Smooth muscle cell (in vitro differentiated cells): ENCODE measurements around the gene NCLN. TPM values are rescaled to one million over a fixed set of nuclear protein-coding genes. Genes with fewer than 3 reads are reported as not detected.
A peak's percentile ranks its signal among the peaks of the same experiment; 100 is the strongest.

Experiments
- DNase-seq: peaks from one replicate; lab custom pipeline; 2025; ENCODE audit not compliant: unreplicated experiment; lab: John Stamatoyannopoulos, UW
- H2AFZ ChIP-seq: fragments of 200-600 bp; sonication (generic); 2 replicates; pipeline ENCODE4 v1.6.0; 2016; ENCODE audit warnings: antibody characterized with exemption, low read depth, mild to moderate bottlenecking
- H3F3A ChIP-seq: fragments of 200-600 bp; sonication (generic); 2 replicates; pipeline ENCODE4 v1.6.0; 2017; ENCODE audit warnings: antibody characterized with exemption, low read depth
- H3K27ac ChIP-seq: fragments of 200-600 bp; sonication (generic); 2 replicates; pipeline ENCODE4 v1.5.1; 2016; ENCODE audit warnings: low read depth, mild to moderate bottlenecking
- H3K27me3 ChIP-seq: fragments of 200-600 bp; sonication (generic); 2 replicates; pipeline ENCODE4 v1.6.1; 2016; ENCODE audit warnings: low read depth, mild to moderate bottlenecking
- H3K36me3 ChIP-seq: fragments of 200-600 bp; sonication (generic); 2 replicates; pipeline ENCODE4 v1.5.1; 2016; ENCODE audit warnings: low read depth
- H3K4me1 ChIP-seq: fragments of 200-600 bp; sonication (generic); 2 replicates; pipeline ENCODE4 v1.5.1; 2016; ENCODE audit warnings: low read depth
- H3K4me2 ChIP-seq: fragments of 200-600 bp; sonication (generic); 2 replicates; pipeline ENCODE4 v1.6.0; 2016; ENCODE audit warnings: mild to moderate bottlenecking
- H3K4me3 ChIP-seq: fragments of 200-600 bp; sonication (generic); 2 replicates; pipeline ENCODE4 v1.5.1; 2016; ENCODE audit warnings: mild to moderate bottlenecking
- H3K79me2 ChIP-seq: fragments of 200-600 bp; sonication (generic); 2 replicates; pipeline ENCODE4 v1.6.0; 2016; ENCODE audit warnings: low read depth, mild to moderate bottlenecking
- H3K9ac ChIP-seq: fragments of 200-600 bp; sonication (generic); 2 replicates; pipeline ENCODE4 v1.6.0; 2016; ENCODE audit warnings: low read depth
- H3K9me3 ChIP-seq: fragments of 200-600 bp; sonication (generic); replicated peaks from 2 replicates; pipeline ENCODE4 v1.5.1; 2016; ENCODE audit warnings: low read depth
- H4K20me1 ChIP-seq: fragments of 200-600 bp; sonication (generic); 2 replicates; pipeline ENCODE4 v1.6.0; 2016; ENCODE audit warnings: low read depth
- WGBS: methylation state at CpG from one replicate; pipeline ENCODE4 v1.1.7; 2016; ENCODE audit warnings: low lambda C conversion rate; 5-methylcytosine and 5-hydroxymethylcytosine counted together
- polyA plus RNA-seq: library from polyadenylated mRNA; unstranded; fragments of >200 nt; fragmentation: Nextera tagmentation; extraction: Ambion mirVana; gene quantifications from 2 replicates; pipeline ENCODE4 v1.2.1, GENCODE V29; 2016
- total RNA-seq: library from RNA; depleted of rRNA; stranded (reverse); fragments of >200 nt; gene quantifications from 2 replicates; pipeline ENCODE4 v1.2.3, GENCODE V29; 2014
- TF ChIP-seq, protein P1 (sequence below): fragments of 200-600 bp; sonication (generic); IDR thresholded peaks from 2 replicates; pipeline ENCODE4 v1.5.1; 2017; ENCODE audit warnings: borderline replicate concordance, mild to moderate bottlenecking, antibody characterized with exemption; ENCODE audit not compliant: insufficient read depth, poor library complexity, severe bottlenecking

Gene NCLN
- total and polyA plus RNA-seq, 2 experiments from 2014 or later: 44.5 to 97.4 TPM

DNA sequence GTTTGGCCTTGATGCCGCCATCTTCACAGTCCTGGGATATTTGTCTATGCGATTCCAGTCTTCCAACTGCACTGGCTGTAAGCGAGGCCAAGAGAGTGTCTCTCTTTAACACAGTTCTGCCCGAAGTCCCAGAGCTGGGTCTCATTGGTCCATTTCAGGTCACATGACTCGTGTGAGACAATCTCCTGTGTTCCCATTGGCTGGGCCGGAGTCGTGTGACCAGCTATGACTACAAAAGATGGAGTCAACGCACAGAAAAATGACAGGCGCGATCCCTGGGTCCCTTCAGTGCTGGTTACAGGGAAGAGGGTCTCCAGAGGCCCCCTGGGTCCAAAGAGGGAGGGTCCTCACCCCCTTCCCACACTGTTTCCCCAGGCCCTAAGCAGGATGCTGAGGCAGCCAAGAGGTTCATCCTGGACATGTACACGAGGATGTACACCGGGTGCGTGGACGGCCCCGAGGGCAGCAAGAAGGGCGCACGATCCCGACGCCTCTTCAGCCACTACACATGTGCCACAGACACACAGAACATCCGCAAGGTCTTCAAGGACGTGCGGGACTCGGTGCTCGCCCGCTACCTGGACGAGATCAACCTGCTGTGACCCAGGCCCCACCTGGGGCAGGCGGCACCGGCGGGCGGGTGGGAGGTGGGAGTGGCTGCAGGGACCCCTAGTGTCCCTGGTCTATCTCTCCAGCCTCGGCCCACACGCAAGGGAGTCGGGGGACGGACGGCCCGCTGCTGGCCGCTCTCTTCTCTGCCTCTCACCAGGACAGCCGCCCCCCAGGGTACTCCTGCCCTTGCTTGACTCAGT, 23.1 kb upstream of the NCLN start:
- Histone ChIP-seq H3K36me3 (no peaks in the 10 kb centered on the region), H2AFZ (no peak overlapping the region), H3K4me3 (no peak overlapping the region), H3K79me2 (no peaks in the 10 kb centered on the region), H3K27ac (no peak overlapping the region), H3F3A (no peaks in the 10 kb centered on the region), H3K9ac (no peak overlapping the region), H3K9me3 (no peaks in the 10 kb centered on the region), H4K20me1 (no peaks in the 10 kb centered on the region), H3K4me2 (no peak overlapping the region), H3K27me3 (no peaks in the 10 kb centered on the region), H3K4me1 (no peaks in the 10 kb centered on the region)
- TF ChIP-seq, protein P1, sequence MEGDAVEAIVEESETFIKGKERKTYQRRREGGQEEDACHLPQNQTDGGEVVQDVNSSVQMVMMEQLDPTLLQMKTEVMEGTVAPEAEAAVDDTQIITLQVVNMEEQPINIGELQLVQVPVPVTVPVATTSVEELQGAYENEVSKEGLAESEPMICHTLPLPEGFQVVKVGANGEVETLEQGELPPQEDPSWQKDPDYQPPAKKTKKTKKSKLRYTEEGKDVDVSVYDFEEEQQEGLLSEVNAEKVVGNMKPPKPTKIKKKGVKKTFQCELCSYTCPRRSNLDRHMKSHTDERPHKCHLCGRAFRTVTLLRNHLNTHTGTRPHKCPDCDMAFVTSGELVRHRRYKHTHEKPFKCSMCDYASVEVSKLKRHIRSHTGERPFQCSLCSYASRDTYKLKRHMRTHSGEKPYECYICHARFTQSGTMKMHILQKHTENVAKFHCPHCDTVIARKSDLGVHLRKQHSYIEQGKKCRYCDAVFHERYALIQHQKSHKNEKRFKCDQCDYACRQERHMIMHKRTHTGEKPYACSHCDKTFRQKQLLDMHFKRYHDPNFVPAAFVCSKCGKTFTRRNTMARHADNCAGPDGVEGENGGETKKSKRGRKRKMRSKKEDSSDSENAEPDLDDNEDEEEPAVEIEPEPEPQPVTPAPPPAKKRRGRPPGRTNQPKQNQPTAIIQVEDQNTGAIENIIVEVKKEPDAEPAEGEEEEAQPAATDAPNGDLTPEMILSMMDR: no peak
- DNase-seq: no peak
- 78% methylated on average over 33 of the region's 38 CpGs for WGBS

DNA sequence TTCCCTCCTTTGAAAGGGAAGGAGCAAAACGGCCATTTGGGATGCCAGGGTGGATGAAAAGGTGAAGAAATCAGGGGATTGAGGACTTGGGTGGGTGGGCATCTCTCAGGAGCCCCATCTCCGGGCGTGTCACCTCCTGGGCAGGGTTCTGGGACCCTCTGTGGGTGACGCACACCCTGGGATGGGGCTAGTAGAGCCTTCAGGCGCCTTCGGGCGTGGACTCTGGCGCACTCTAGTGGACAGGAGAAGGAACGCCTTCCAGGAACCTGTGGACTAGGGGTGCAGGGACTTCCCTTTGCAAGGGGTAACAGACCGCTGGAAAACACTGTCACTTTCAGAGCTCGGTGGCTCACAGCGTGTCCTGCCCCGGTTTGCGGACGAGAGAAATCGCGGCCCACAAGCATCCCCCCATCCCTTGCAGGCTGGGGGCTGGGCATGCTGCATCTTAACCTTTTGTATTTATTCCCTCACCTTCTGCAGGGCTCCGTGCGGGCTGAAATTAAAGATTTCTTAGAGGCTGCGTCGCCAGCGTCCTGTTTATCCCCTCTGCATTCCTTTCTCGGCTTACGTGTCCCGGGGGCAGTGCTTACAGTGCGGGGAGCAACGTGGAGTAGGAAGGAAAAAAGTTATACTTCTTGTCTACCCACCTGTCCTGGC, 22.4 kb upstream of the NCLN start:
- no peak overlapping the region for H2AFZ ChIP-seq
- H3K9me3 ChIP-seq: no peaks in the 10 kb centered on the region
- 8% methylated on average over 27 of the region's 27 CpGs for WGBS
- H3K36me3 ChIP-seq: no peaks in the 10 kb centered on the region
- H4K20me1 ChIP-seq: no peaks in the 10 kb centered on the region
- no peaks in the 10 kb centered on the region for H3K27me3 ChIP-seq
- H3F3A ChIP-seq: no peaks in the 10 kb centered on the region
- no peak overlapping the region for H3K9ac ChIP-seq
- H3K4me3 ChIP-seq: no peak overlapping the region
- peak; percentile 8 for DNase-seq
- H3K79me2 ChIP-seq: no peaks in the 10 kb centered on the region
- H3K4me2 ChIP-seq: no peak overlapping the region
- no peak overlapping the region for H3K27ac ChIP-seq
- TF ChIP-seq, protein P1: peak; percentile 89
- H3K4me1 ChIP-seq: no peaks in the 10 kb centered on the region

DNA sequence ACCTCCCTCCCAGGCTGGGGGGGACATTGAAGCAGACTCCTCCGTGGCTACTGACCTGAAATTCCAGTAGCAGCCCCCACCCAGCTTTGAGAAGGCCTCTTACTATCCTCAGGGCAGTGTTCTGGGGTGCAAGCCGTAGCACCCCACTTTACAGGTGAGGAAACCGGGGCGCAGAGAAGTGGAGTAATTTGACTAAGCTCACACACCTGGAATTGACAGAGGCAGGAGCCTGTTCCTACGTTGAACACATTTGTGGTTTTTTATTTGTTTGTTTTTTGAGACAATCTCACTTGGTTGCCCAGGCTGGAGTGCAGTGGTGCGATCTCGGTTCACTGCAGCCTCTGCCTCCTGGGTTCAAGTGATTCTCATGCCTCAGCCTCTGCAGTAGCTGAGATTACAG, 21.8 kb upstream of the NCLN start:
- Histone ChIP-seq H3F3A (no peaks in the 10 kb centered on the region), H2AFZ (no peak overlapping the region), H3K4me3 (no peak overlapping the region), H3K4me1 (no peaks in the 10 kb centered on the region), H4K20me1 (no peaks in the 10 kb centered on the region), H3K36me3 (no peaks in the 10 kb centered on the region), H3K79me2 (no peaks in the 10 kb centered on the region), H3K27ac (no peak overlapping the region), H3K9ac (no peak overlapping the region), H3K9me3 (no peaks in the 10 kb centered on the region), H3K4me2 (no peak overlapping the region), H3K27me3 (no peaks in the 10 kb centered on the region)
- 72% methylated on average over 7 of the region's 7 CpGs for WGBS
- TF ChIP-seq, protein P1: no peak
- no peak for DNase-seq
